C4-2B (cell line): ENCODE data around the gene CYB561.

ENCODE experiments used
- ZFX ChIP-seq: fragments of 450-650 bp; IDR thresholded peaks from 2 replicates; pipeline ENCODE4 v1.6.1; 2017
- TF ChIP-seq, protein P1 (sequence below): fragments of 450-650 bp; conservative IDR thresholded peaks from 2 replicates; pipeline ENCODE4 v1.5.1; 2017; ENCODE audit warnings: mild to moderate bottlenecking

DNA sequence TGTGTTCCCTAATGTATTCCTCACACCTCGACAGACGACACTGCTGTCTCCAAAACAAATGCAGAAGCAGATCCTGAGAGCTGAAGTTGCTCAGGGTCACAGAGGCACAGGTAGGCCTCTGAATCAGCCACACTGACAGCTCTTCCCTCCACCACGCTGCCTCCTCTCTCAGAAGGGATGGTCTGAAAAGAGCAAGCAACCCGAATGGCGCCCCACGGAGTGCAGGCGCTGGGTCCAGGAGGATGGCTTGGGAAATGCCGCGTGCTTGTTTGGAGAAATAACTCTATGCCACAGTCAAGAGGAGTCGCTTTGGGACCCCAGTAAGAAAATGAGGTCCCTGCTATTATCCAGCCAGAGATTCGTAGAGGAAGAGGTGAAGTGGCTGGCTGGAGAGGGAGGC is 15.9 kb downstream of the CYB561 start:
- TF ChIP-seq, protein P1, sequence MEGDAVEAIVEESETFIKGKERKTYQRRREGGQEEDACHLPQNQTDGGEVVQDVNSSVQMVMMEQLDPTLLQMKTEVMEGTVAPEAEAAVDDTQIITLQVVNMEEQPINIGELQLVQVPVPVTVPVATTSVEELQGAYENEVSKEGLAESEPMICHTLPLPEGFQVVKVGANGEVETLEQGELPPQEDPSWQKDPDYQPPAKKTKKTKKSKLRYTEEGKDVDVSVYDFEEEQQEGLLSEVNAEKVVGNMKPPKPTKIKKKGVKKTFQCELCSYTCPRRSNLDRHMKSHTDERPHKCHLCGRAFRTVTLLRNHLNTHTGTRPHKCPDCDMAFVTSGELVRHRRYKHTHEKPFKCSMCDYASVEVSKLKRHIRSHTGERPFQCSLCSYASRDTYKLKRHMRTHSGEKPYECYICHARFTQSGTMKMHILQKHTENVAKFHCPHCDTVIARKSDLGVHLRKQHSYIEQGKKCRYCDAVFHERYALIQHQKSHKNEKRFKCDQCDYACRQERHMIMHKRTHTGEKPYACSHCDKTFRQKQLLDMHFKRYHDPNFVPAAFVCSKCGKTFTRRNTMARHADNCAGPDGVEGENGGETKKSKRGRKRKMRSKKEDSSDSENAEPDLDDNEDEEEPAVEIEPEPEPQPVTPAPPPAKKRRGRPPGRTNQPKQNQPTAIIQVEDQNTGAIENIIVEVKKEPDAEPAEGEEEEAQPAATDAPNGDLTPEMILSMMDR = no peak
- no peak for TF ChIP-seq ZFX
